ENCODE data around the gene VAPB.
A peak's percentile ranks its signal among the peaks of the same experiment; 100 is the strongest.

VAPB gene

DNA sequence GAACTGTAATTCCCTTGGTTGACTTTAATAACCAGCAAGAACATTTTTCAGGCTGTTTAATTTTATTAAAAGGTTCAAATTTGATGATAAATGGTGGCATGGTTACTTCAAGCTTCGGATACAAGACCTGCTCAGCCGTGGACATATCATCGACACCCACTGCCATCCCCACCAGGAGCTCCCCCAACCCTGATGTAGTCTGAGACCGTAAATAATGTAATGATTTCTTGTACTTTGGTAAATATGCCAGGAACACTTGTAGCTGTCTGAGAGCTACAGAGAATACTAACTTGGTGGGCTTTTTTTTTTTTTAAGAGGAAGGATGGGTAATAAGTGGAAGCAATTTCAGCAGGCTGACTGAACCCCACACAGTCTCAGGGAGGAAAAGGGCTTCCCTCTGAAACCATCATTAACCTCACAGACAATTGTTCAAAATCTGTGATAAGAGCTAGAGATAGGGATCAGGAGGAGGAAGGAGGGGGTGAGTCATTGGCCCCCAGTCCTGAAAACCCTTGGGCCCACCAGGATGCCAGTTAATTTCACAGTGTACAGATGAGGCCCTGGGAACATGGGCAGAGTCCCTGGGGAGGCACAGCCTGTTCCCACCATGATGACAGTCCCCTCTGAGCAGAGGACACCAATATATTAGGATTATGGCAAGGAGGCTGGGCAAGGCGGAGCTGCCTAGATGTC lies 70.2 kb downstream of the VAPB start:
- no peak for TF ChIP-seq Cebpa-rat (IDR thresholded peaks at IDR 0.05)
- peaks cover 23 to 43% (median 41%) of the 10 kb centered on the region in 10 experiments for H3K4me1 ChIP-seq
- H4K20me1 ChIP-seq: peaks cover 5 to 43% (median 30%) of the 10 kb centered on the region in 11 experiments; a peak in 20 of 22 replicates
- peak overlapping the region in 1 of 10 experiments; percentile 3; a peak in 1 of 20 replicates for H3K4me3 ChIP-seq
- peak overlapping the region in 2 of 11 experiments; percentile 13 to 43; a peak in 2 of 22 replicates for H3K27ac ChIP-seq
- H3K9ac ChIP-seq: peak overlapping the region in 3 of 11 experiments; percentile 9 to 34 (median 12); a peak in 3 of 22 replicates
- H3K4me2 ChIP-seq: peak overlapping the region; percentile 49 to 90 (median 81); a peak in 21 of 22 replicates
- peaks cover 11 to 29% (median 24%) of the 10 kb centered on the region in 11 experiments for H3K9me3 ChIP-seq (replicated peaks in 1 of 11)
- no peaks in the 10 kb centered on the region for H3K27me3 ChIP-seq
- peaks cover 0 to 11% (median 4%) of the 10 kb centered on the region in 11 experiments; a peak in 16 of 22 replicates for H3K36me3 ChIP-seq

DNA sequence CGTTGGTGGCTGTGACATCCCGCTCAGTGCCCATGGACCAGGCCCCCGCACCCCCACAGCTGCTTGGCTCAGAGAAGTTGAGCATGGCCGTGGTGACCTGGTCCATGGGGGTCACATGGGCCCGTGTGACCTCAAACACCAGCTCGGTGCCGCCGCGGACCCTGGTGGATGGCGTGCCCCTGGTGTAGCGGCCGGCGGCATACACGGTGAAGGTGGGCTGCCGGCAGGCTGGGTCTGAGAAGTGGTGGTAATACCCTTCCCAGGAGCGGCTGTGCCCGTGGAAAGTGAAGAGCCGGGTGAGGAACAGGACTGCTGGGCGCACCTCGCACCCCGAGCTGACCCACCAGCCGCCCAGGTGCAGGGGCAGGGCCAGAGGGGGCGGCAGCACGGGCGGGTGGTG lies 72.1 kb downstream of the VAPB start:
- no peak overlapping the region for H3K9ac ChIP-seq
- H3K27ac ChIP-seq: no peak overlapping the region
- H3K4me3 ChIP-seq: no peak overlapping the region
- H3K4me2 ChIP-seq: 0 out of 22 replicates have a peak overlapping the region, but pooled peaks of 1 of the 11 experiments have one; percentile 86
- H3K36me3 ChIP-seq: no peaks in the 10 kb centered on the region
- no peaks in the 10 kb centered on the region for H3K27me3 ChIP-seq
- TF ChIP-seq Cebpa-rat (IDR thresholded peaks at IDR 0.05): no peak
- peaks cover 23 to 43% (median 41%) of the 10 kb centered on the region in 10 experiments for H3K4me1 ChIP-seq
- H4K20me1 ChIP-seq: peaks cover 5 to 43% (median 30%) of the 10 kb centered on the region in 11 experiments; a peak in 20 of 22 replicates
- peaks cover 6 to 15% (median 10%) of the 10 kb centered on the region in 11 experiments; a peak in 15 of 22 replicates for H3K9me3 ChIP-seq (replicated peaks in 1 of 11)

GRCh38 chr20:58461899-58462298 lies 72.9 kb downstream of the VAPB start:
- Histone ChIP-seq H3K9ac (no peak overlapping the region), H3K4me1 (peaks cover 23 to 40% (median 39%) of the 10 kb centered on the region in 10 experiments), H4K20me1 (peaks cover 5 to 37% (median 30%) of the 10 kb centered on the region in 11 experiments; a peak in 20 of 22 replicates), H3K4me3 (no peak overlapping the region), H3K9me3 (replicated peaks in 1 of 11) (peaks cover 6 to 15% (median 10%) of the 10 kb centered on the region in 11 experiments; a peak in 15 of 22 replicates), H3K4me2 (no peak overlapping the region), H3K27ac (no peak overlapping the region), H3K36me3 (no peaks in the 10 kb centered on the region), H3K27me3 (no peaks in the 10 kb centered on the region)
- TF ChIP-seq Cebpa-rat (IDR thresholded peaks at IDR 0.05): no peak

DNA sequence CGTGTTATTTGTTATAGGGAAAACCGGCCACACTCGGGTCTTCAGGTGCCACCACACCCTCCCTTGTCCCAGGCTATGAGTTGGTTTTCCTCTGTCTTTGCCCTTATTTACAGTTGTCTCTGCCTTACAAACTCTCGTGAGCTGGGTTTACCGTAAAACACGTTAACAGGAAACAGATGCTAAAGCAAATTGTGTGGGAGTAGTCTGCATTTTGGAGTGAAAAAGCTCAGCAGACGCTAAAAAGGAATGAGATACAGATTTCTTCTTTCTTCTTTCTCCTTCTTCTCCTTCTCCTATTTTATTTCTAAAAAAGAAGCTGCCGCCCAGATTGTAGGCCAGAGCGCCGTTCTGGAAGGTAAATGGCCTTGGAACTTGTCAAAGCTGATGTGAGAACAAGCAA lies 74.2 kb downstream of the VAPB start:
- peaks cover 6 to 15% (median 10%) of the 10 kb centered on the region in 11 experiments; a peak in 15 of 22 replicates for H3K9me3 ChIP-seq (replicated peaks in 1 of 11)
- H3K9ac ChIP-seq: no peak overlapping the region
- peaks cover 5 to 32% (median 18%) of the 10 kb centered on the region in 11 experiments; a peak in 20 of 22 replicates for H4K20me1 ChIP-seq
- no peak for TF ChIP-seq Cebpa-rat (IDR thresholded peaks at IDR 0.05)
- peaks cover 17 to 27% (median 26%) of the 10 kb centered on the region in 10 experiments for H3K4me1 ChIP-seq
- no peaks in the 10 kb centered on the region for H3K36me3 ChIP-seq
- H3K4me2 ChIP-seq: peak overlapping the region in 1 of 11 experiments; percentile 0; a peak in 1 of 22 replicates
- H3K27me3 ChIP-seq: no peaks in the 10 kb centered on the region
- H3K4me3 ChIP-seq: no peak overlapping the region
- H3K27ac ChIP-seq: no peak overlapping the region

DNA sequence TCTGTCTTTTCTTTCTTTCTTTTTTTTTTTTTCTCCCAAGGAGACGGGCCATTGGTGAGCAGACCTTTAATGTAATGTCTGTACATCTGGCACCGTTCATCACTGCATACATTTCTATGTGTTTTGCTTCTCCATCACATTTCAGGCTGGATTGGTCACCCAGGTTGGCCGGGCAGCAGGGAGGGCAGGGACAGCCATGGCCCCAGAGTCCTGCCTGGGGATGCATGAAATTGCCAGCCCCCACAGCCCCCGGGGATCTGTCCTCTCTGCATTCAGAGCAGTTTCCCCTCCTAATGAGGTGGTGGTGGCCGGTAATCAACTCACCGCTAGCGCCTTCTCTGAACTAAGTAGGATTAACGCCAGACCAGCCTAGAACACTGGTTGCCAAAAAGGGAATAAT lies 75.8 kb downstream of the VAPB start:
- no peaks in the 10 kb centered on the region for H3K36me3 ChIP-seq
- no peak overlapping the region for H3K4me3 ChIP-seq
- H4K20me1 ChIP-seq: peaks cover 0 to 18% (median 3%) of the 10 kb centered on the region in 11 experiments; a peak in 18 of 22 replicates
- no peak overlapping the region for H3K27ac ChIP-seq
- H3K4me1 ChIP-seq: peaks cover under 1 to 11% (median 10%) of the 10 kb centered on the region in 10 experiments; a peak in 19 of 20 replicates
- H3K4me2 ChIP-seq: no peak overlapping the region
- no peak overlapping the region for H3K9ac ChIP-seq
- no peaks in the 10 kb centered on the region for H3K27me3 ChIP-seq
- no peak for TF ChIP-seq Cebpa-rat (IDR thresholded peaks at IDR 0.05)
- H3K9me3 ChIP-seq (replicated peaks in 1 of 11): peaks cover 6 to 15% (median 10%) of the 10 kb centered on the region in 11 experiments; a peak in 15 of 22 replicates

GRCh38 chr20:58466095-58466708 lies 77.2 kb downstream of the VAPB start:
- Histone ChIP-seq H3K9ac (no peak overlapping the region), H3K36me3 (no peaks in the 10 kb centered on the region), H3K27me3 (no peaks in the 10 kb centered on the region), H4K20me1 (peaks cover 0 to 9% (median 0%) of the 10 kb centered on the region in 11 experiments; a peak in 4 of 22 replicates), H3K27ac (no peak overlapping the region), H3K9me3 (replicated peaks in 1 of 11) (peaks cover 6 to 15% (median 10%) of the 10 kb centered on the region in 11 experiments; a peak in 15 of 22 replicates), H3K4me3 (no peak overlapping the region), H3K4me1 (no peaks in the 10 kb centered on the region; a peak in 1 of 20 replicates), H3K4me2 (no peak overlapping the region)
- no peak for TF ChIP-seq Cebpa-rat (IDR thresholded peaks at IDR 0.05)

DNA sequence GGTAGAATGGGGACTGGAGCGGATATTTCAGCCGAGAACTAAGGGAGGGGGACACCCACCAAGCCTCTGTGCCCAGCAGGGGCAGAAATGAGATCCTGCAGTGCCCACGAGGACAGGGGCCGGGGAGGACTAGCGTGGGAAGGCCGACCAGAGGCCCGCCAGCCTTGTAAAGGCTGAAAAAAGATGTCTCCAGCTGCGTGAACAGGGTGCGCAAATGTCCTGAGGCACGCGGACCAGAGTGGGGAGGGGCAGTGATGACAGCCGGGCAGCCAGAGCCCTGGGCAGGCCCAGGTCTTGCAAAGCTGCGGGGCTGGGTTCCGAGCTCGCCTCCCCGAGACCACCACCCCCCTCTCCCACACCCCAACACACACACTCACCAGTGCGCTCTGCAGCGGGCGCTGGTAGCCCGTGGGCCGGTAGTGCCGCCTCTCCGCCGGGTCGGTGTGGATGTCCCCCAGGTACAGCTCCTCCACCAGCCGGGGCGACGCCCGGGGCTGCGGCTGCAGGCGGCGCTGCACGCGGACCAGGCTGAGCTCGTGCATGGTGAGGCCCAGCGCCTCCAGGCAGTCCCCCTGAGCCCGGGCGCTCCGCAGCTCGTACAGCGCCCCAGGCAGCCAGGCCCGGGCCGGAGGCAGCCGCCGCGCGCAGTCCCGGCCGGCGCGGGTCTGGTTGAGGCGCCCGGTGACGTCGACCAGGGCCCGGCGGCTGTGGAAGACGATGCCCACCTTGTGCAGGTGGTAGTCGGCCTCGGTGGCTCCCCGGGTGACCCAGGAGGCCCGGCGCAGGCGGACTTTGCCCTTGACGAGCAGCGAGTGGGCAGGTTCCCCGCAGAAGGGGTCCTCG lies 77.9 kb downstream of the VAPB start:
- Histone ChIP-seq H3K4me1 (no peaks in the 10 kb centered on the region; a peak in 1 of 20 replicates), H3K4me2 (no peak overlapping the region), H3K27me3 (no peaks in the 10 kb centered on the region), H4K20me1 (peaks cover 0 to 9% (median 0%) of the 10 kb centered on the region in 11 experiments; a peak in 4 of 22 replicates), H3K9me3 (replicated peaks in 1 of 11) (peaks cover 6 to 15% (median 10%) of the 10 kb centered on the region in 11 experiments; a peak in 15 of 22 replicates), H3K36me3 (no peaks in the 10 kb centered on the region), H3K27ac (no peak overlapping the region), H3K9ac (no peak overlapping the region), H3K4me3 (no peak overlapping the region)
- no peak for TF ChIP-seq Cebpa-rat (IDR thresholded peaks at IDR 0.05)
